DND-41 (cell line): ENCODE data around the gene C4orf46.
"Not testable (repeated sequence)": the region's sequence is repeated elsewhere in the genome, so short reads cannot be mapped to it uniquely, and the experiment has no call there.

Source experiments
- EZH2 ChIP-seq: IDR thresholded peaks from 3 replicates; pipeline ENCODE4 v1.6.1; 2012; ENCODE audit warnings: borderline replicate concordance, low read depth, mild to moderate bottlenecking, moderate library complexity, low read length, inconsistent platforms; ENCODE audit not compliant: severe bottlenecking
- TF ChIP-seq, protein P1 (sequence below): IDR thresholded peaks from 2 replicates; pipeline ENCODE4 v1.5.1; 2012; ENCODE audit warnings: borderline replicate concordance, low read length, moderate library complexity, mild to moderate bottlenecking; ENCODE audit not compliant: poor library complexity, severe bottlenecking; ENCODE audit errors: extremely low read depth

- TF ChIP-seq, protein P1, sequence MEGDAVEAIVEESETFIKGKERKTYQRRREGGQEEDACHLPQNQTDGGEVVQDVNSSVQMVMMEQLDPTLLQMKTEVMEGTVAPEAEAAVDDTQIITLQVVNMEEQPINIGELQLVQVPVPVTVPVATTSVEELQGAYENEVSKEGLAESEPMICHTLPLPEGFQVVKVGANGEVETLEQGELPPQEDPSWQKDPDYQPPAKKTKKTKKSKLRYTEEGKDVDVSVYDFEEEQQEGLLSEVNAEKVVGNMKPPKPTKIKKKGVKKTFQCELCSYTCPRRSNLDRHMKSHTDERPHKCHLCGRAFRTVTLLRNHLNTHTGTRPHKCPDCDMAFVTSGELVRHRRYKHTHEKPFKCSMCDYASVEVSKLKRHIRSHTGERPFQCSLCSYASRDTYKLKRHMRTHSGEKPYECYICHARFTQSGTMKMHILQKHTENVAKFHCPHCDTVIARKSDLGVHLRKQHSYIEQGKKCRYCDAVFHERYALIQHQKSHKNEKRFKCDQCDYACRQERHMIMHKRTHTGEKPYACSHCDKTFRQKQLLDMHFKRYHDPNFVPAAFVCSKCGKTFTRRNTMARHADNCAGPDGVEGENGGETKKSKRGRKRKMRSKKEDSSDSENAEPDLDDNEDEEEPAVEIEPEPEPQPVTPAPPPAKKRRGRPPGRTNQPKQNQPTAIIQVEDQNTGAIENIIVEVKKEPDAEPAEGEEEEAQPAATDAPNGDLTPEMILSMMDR: not testable (repeated sequence)
- TF ChIP-seq EZH2: not testable (repeated sequence)
Measured at GRCh38 chr4:158663707-158664625, 7.7 kb downstream of the C4orf46 start.
